Measurements from ENCODE around the gene RETREG3. TPM values are rescaled to one million over a fixed set of nuclear protein-coding genes. Genes with fewer than 3 reads are reported as not detected.
"Not testable (repeated sequence)": the region's sequence is repeated elsewhere in the genome, so short reads cannot be mapped to it uniquely, and the experiment has no call there.

RETREG3 gene
- polyA plus RNA-seq, 1 donor from 2014 or later, result 34.6 TPM

DNA sequence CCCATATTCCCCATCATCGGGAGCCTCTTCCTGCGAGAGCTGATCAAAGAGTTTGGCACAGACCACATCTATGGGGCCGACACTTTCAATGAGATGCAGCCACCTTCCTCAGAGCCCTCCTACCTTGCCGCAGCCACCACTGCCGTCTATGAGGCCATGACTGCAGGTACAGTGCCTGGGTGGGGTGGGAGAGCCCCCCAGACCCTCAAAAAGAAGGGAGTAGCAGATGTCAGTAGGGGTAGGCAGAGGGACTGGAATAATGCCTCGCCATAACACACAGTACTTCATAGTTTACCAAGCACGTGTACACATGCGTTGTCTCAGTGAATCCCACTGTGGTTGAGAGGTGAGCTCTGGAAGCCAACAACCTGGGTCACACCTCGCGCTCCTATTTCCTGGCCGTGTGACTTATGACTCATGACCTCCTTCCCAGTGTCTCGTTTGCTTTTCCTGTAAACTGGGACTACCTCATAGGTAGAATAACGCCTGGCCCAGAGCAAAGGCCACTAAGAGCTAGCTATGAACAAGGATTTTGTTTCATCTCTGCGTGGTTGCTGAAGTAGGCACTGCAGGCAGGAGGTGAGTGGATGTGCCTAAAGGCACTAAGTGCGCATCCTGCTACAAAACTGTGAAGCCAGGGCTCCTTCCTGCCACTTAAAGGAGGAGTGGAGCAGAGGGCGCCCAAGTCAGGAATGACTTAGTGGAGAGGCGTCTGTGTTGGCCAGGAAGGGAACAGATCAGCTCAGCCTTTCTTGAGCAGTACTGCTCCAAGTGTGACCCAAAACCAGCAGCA is 67.9 kb downstream of the RETREG3 start:
- no peak overlapping the region for H3K9ac ChIP-seq (ENCODE audit: low read length)
- H2AFZ ChIP-seq (ENCODE audit: low read depth, low read length), result no peak overlapping the region
- H3K79me2 ChIP-seq (replicated peaks; ENCODE audit: insufficient read depth, low read length), result no peaks in the 10 kb centered on the region
- H3K27me3 ChIP-seq (ENCODE audit: insufficient read depth, low read depth, low read length), result no peaks in the 10 kb centered on the region
- no peak overlapping the region for H3K27ac ChIP-seq (ENCODE audit: low read length)
- H3K4me3 ChIP-seq (ENCODE audit: low read length), result no peak overlapping the region
- TF ChIP-seq SMC3 (conservative IDR thresholded peaks at IDR 0.05; ENCODE audit: poor library complexity) (no peak), POLR2AphosphoS5 (IDR thresholded peaks at IDR 0.05) (no peak), RAD21 (conservative IDR thresholded peaks at IDR 0.05) (no peak), TAF1 (IDR thresholded peaks at IDR 0.05; ENCODE audit: low read depth) (no peak), EZH2 (IDR thresholded peaks at IDR 0.05; ENCODE audit: borderline replicate concordance, insufficient read depth, low read length, poor library complexity, severe bottlenecking) (no peak), EP300 (conservative IDR thresholded peaks at IDR 0.05; ENCODE audit: poor library complexity, severe bottlenecking) (no peak), MXI1 (conservative IDR thresholded peaks at IDR 0.05; ENCODE audit: poor library complexity, severe bottlenecking) (no peak)
- TF ChIP-seq, protein P1, sequence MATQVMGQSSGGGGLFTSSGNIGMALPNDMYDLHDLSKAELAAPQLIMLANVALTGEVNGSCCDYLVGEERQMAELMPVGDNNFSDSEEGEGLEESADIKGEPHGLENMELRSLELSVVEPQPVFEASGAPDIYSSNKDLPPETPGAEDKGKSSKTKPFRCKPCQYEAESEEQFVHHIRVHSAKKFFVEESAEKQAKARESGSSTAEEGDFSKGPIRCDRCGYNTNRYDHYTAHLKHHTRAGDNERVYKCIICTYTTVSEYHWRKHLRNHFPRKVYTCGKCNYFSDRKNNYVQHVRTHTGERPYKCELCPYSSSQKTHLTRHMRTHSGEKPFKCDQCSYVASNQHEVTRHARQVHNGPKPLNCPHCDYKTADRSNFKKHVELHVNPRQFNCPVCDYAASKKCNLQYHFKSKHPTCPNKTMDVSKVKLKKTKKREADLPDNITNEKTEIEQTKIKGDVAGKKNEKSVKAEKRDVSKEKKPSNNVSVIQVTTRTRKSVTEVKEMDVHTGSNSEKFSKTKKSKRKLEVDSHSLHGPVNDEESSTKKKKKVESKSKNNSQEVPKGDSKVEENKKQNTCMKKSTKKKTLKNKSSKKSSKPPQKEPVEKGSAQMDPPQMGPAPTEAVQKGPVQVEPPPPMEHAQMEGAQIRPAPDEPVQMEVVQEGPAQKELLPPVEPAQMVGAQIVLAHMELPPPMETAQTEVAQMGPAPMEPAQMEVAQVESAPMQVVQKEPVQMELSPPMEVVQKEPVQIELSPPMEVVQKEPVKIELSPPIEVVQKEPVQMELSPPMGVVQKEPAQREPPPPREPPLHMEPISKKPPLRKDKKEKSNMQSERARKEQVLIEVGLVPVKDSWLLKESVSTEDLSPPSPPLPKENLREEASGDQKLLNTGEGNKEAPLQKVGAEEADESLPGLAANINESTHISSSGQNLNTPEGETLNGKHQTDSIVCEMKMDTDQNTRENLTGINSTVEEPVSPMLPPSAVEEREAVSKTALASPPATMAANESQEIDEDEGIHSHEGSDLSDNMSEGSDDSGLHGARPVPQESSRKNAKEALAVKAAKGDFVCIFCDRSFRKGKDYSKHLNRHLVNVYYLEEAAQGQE (IDR thresholded peaks at IDR 0.05; ENCODE audit: borderline replicate concordance), result no peak
- TF ChIP-seq, protein P2, sequence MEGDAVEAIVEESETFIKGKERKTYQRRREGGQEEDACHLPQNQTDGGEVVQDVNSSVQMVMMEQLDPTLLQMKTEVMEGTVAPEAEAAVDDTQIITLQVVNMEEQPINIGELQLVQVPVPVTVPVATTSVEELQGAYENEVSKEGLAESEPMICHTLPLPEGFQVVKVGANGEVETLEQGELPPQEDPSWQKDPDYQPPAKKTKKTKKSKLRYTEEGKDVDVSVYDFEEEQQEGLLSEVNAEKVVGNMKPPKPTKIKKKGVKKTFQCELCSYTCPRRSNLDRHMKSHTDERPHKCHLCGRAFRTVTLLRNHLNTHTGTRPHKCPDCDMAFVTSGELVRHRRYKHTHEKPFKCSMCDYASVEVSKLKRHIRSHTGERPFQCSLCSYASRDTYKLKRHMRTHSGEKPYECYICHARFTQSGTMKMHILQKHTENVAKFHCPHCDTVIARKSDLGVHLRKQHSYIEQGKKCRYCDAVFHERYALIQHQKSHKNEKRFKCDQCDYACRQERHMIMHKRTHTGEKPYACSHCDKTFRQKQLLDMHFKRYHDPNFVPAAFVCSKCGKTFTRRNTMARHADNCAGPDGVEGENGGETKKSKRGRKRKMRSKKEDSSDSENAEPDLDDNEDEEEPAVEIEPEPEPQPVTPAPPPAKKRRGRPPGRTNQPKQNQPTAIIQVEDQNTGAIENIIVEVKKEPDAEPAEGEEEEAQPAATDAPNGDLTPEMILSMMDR (IDR thresholded peaks at IDR 0.05; ENCODE audit: poor library complexity, severe bottlenecking), result no peak
- H3K36me3 ChIP-seq (ENCODE audit: insufficient read depth, low read length), result no peaks in the 10 kb centered on the region
- no peaks in the 10 kb centered on the region for H4K20me1 ChIP-seq (ENCODE audit: insufficient read depth)
- no peaks in the 10 kb centered on the region for H3F3A ChIP-seq (ENCODE audit: insufficient read depth, low read length, poor library complexity, severe bottlenecking)
- no peak overlapping the region for H3K4me2 ChIP-seq (ENCODE audit: low read length)
- no peaks in the 10 kb centered on the region for H3K9me2 ChIP-seq (ENCODE audit: insufficient read depth, low read length)
- H3K9me3 ChIP-seq (ENCODE audit: low read length), result no peaks in the 10 kb centered on the region

DNA sequence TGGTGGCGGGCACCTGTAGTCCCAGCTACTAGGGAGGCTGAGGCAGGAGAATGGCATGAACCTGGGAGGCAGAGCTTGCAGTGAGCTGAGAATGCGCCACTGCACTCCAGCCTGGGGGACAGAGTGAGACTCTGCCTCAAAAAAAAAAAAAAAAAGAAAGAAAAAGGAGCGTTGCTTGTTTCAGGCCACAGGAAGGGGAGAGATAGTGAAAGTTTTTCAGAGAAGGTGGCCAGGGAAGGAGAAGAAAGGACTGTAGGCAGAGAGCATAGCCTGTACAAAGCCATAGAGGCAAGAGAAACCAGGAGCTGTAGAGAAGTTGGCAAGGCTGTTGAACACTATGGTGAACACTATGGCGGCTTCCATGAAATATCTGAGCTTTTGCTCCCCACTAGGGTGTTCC is 68.6 kb downstream of the RETREG3 start:
- H3K36me3 ChIP-seq (ENCODE audit: insufficient read depth, low read length); H3K4me3 ChIP-seq (ENCODE audit: low read length); H3K9me3 ChIP-seq (ENCODE audit: low read length); H3F3A ChIP-seq (ENCODE audit: insufficient read depth, low read length, poor library complexity, severe bottlenecking); H4K20me1 ChIP-seq (ENCODE audit: insufficient read depth); H3K4me2 ChIP-seq (ENCODE audit: low read length); H3K27me3 ChIP-seq (ENCODE audit: insufficient read depth, low read depth, low read length); H3K9me2 ChIP-seq (ENCODE audit: insufficient read depth, low read length); H3K79me2 ChIP-seq (replicated peaks; ENCODE audit: insufficient read depth, low read length); H3K27ac ChIP-seq (ENCODE audit: low read length); H3K9ac ChIP-seq (ENCODE audit: low read length); H2AFZ ChIP-seq (ENCODE audit: low read depth, low read length): not testable (repeated sequence)

All from neural cell (in vitro differentiated cells).